GM19455 (cell line): ENCODE results near the gene CCDC190.
"Not testable (repeated sequence)": the region's sequence is repeated elsewhere in the genome, so short reads cannot be mapped to it uniquely, and the experiment has no call there.

ENCODE experiments used
- ATAC-seq: cut with Tn5 transposase; IDR thresholded peaks from one replicate; pipeline ENCODE4 v1.9.1; 2021; ENCODE audit not compliant: unreplicated experiment

Gene CCDC190

GRCh38 chr1:162878000-162878596, 17.1 kb upstream of the CCDC190 start:
- no peak for ATAC-seq

GRCh38 chr1:162877412-162877811, 16.4 kb upstream of the CCDC190 start:
- no peak for ATAC-seq

GRCh38 chr1:162876751-162877150, 15.8 kb upstream of the CCDC190 start:
- no peak for ATAC-seq

- ATAC-seq, result no peak
These were observed 13.0 kb upstream of the CCDC190 start for GRCh38 chr1:162873671-162874666.

- ATAC-seq, result no peak
These were observed 12.0 kb upstream of the CCDC190 start for GRCh38 chr1:162872981-162873380.

GRCh38 chr1:162871417-162871816, 10.4 kb upstream of the CCDC190 start:
- ATAC-seq, result not testable (repeated sequence)

- no peak for ATAC-seq
These were observed 8.0 kb upstream of the CCDC190 start for GRCh38 chr1:162868972-162869371.

GRCh38 chr1:162861625-162862024, 650 bp upstream of the CCDC190 start:
- no peak for ATAC-seq

- ATAC-seq, result no peak
These were observed 1.8 kb downstream of the CCDC190 start for GRCh38 chr1:162859191-162859590.

- ATAC-seq, result no peak
These were observed 3.1 kb downstream of the CCDC190 start for GRCh38 chr1:162857850-162858249.

GRCh38 chr1:162856260-162856659, 4.7 kb downstream of the CCDC190 start:
- no peak for ATAC-seq

GRCh38 chr1:162855461-162856150, 5.4 kb downstream of the CCDC190 start:
- no peak for ATAC-seq

GRCh38 chr1:162854245-162854882, 6.6 kb downstream of the CCDC190 start:
- ATAC-seq, result peak; percentile 84

- ATAC-seq, result no peak
These were observed 9.6 kb downstream of the CCDC190 start for GRCh38 chr1:162851341-162851740.

- ATAC-seq, result no peak
These were observed 11.3 kb downstream of the CCDC190 start for GRCh38 chr1:162849711-162850110.

- ATAC-seq, result no peak
These were observed 13.0 kb downstream of the CCDC190 start for GRCh38 chr1:162847839-162848453.

- no peak for ATAC-seq
These were observed 14.4 kb downstream of the CCDC190 start for GRCh38 chr1:162846256-162847212.

- no peak for ATAC-seq
These were observed 16.8 kb downstream of the CCDC190 start for GRCh38 chr1:162844153-162844552.

GRCh38 chr1:162840250-162840839, 20.6 kb downstream of the CCDC190 start:
- no peak for ATAC-seq
